ENCODE results near the gene GLDN.

GLDN gene

DNA sequence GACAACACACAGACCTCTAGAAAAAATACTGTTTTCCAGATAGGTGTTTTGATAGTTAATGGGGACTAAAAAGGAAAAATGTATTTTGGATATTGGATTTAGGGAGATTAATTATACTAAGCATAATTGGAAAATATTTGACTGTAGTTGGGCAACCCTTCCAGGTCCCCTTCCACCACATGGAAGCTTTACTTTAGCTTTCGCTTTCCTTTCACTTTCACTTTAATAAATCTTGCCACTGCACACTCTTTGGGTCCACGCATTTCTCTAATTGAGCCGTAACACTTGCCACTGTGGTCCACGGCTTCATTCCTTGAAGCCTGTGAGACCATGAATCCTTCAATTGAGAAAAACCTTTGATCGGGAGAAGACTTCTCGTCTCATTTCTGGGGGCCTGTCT, 15.5 kb downstream of the GLDN start:
- no peak for DNase-seq (ENCODE audit: low read depth in 2 of 2)

- no peak for DNase-seq (ENCODE audit: low read depth in 2 of 2)
These were observed 18.5 kb downstream of the GLDN start for GRCh38 chr15:51359981-51360380.

GRCh38 chr15:51363383-51363782, 21.9 kb downstream of the GLDN start:
- DNase-seq (ENCODE audit: low read depth in 2 of 2): no peak

GRCh38 chr15:51365417-51365816, 24.0 kb downstream of the GLDN start:
- no peak for DNase-seq (ENCODE audit: low read depth in 2 of 2)

DNA sequence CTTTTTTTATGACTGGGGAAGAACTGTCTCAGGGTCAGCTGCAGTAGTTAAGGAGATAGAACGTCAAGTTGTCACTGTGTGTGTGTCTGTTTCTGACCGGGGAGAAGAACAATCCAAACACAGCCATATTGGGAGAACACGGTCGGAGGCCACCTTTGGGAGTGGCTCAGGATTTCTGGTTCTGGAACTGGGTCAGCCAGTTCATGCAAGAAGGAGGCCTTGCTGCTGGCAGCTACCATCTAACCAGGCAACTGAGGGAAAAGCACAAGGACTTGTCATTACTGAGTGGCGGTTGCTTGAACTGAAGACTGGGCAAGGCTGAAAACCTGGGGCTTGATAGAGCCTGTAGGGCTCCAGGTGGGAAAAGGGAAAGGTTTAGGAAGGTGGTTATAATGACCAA, 24.6 kb downstream of the GLDN start:
- no peak for DNase-seq (ENCODE audit: low read depth in 2 of 2)

- peak in 1 of 2 experiments; percentile 17 for DNase-seq (ENCODE audit: low read depth in 2 of 2)
These were observed 25.5 kb downstream of the GLDN start for GRCh38 chr15:51366920-51367319.

- DNase-seq (ENCODE audit: low read depth in 2 of 2): no peak
These were observed 26.0 kb downstream of the GLDN start for GRCh38 chr15:51367322-51367976.

DNA sequence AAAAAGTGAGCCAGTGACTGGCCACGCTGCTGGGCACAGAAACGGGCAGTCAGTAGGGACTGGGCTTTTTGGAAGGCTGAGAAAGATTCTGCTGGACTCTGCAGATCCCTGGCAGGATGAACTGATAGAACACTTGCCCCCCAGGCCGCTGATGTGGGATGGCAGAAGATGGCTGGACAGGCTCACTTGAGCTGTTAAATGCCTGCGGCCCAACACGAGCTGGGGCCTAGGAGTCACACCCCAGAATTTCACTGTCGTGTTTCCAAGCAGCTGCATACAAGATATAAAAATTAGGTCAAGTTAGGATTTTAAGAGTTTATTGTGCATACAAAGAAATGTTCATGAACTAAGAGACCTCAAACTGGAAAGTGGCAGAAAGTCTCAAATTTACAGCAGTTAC, 26.9 kb downstream of the GLDN start:
- no peak for DNase-seq (ENCODE audit: low read depth in 2 of 2)

- no peak for DNase-seq (ENCODE audit: low read depth in 2 of 2)
These were observed 27.4 kb downstream of the GLDN start for GRCh38 chr15:51368751-51369450.

DNA sequence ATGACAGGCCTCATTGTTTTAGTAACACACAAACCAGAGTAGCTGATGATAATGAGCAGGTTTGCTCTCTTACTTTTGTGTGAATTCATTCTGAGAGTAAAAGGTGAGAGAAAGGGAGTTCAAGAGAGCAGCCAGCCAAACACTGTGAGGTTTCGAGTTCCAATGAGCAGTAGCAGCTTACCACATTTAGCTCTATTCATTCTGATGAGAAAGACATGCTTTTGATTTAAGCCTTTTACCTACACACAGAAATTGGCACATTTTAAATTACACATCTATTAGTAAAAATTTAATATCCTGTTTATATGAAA, 28.0 kb downstream of the GLDN start:
- no peak for DNase-seq (ENCODE audit: low read depth in 2 of 2)

- no peak for DNase-seq (ENCODE audit: low read depth in 2 of 2)
These were observed 29.8 kb downstream of the GLDN start for GRCh38 chr15:51371266-51371665.

- DNase-seq (ENCODE audit: low read depth in 2 of 2): no peak
These were observed 32.7 kb downstream of the GLDN start for GRCh38 chr15:51374131-51374530.

DNA sequence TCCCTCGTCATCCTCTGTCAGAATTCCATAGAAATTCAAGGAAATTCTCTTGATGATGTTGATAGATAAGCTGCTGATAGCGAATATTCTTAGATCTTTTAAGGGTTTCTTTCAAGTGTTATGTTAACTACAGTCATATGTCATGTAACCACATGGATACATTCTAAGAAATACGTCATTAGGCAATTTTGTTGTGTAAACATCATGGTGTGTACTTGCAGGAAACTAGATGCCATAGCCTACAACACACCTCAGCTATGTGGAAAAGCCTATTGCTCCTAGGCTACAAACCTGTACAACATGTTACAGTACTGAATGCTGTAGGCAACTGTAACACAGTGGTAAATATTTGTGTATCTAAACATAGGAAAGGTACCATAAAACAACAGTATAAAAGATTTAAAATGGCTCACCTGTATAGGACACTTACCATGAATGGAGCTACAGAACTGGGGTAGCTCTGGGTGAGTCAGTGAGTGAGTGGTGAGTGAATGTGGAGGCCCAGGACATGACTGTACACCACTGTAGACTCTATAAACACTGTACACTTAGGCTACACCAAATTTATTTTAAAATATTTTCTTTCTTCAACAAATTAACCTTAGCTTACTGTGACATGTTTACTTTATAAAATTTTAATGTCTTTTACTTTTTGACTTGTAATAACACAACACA, 34.6 kb downstream of the GLDN start:
- DNase-seq (ENCODE audit: low read depth in 2 of 2): no peak

DNA sequence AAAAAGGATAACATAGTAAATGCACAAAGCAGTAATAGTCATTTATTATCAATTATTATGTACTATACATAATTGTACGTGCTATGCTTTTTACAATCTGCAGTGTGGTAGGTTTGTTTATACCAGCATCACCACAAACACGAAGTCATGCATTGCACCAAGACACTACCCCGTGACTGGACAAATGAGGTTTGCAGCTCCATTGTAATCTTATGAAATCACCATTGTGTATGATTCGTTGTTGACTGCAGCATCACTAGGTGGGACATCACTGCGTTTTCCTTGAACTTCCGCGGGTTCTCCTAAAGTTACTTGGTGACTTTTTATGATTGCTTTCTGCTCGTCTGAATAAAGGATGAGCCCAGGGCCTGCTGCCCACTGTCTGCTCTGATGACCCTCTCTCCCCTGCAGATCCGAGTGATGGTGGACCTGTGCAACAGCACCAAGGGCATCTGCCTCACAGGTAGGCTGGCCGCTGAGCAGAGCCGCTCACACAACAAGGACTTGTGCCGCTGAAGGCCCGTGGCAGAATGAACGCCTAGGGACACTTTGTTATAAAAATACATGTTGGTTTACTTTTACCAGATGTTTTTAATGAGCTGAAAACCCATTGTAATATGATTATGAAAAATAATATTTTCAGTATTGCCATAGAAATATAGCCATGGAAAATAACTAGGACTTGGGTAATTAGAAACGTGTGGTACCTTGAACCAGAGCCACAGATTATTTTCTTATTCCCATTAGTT, 35.8 kb downstream of the GLDN start:
- DNase-seq (ENCODE audit: low read depth in 2 of 2): peak in 1 of 2 experiments; percentile 19

GRCh38 chr15:51378406-51378805, 37.0 kb downstream of the GLDN start:
- no peak for DNase-seq (ENCODE audit: low read depth in 2 of 2)

GRCh38 chr15:51379390-51379789, 37.9 kb downstream of the GLDN start:
- DNase-seq (ENCODE audit: low read depth in 2 of 2): no peak

DNA sequence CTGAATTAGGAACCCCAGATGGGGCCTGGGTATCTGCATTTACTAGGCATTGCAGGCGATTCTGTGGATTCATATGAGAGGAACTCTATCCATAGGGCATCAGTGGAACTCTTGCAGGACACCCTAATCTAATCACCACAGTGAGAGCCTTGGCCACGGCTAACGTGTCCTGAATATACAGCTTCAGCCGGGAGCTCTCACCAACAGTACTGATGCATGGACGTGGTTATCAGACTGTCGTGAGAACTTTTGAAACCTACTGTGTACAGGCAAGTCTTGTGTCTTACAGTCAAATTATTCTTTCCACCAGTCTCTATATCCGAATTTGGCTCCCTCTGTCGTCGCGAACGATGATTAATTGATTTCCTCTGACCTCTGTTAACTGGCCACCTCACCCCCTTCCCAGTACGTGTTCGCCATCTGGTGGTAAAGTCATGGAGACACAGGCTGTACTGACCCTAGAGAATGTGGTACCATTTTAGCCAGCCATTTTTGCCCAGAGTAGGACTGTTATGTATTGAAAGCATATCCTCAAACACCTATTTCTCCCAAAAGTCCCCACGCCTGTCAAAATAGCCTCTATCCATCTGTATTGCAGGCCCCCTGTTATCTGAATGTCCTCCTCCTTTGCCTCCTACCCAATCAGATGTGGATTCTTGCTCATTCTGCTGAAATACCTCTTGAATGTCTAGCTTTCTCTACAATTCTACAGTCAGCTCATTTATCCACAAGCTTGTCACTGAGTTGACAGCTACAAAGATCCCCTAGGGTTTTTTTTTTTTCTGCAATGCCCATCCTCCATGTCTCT, 39.7 kb downstream of the GLDN start:
- DNase-seq (ENCODE audit: low read depth in 2 of 2): peak; percentile 24 to 25

DNA sequence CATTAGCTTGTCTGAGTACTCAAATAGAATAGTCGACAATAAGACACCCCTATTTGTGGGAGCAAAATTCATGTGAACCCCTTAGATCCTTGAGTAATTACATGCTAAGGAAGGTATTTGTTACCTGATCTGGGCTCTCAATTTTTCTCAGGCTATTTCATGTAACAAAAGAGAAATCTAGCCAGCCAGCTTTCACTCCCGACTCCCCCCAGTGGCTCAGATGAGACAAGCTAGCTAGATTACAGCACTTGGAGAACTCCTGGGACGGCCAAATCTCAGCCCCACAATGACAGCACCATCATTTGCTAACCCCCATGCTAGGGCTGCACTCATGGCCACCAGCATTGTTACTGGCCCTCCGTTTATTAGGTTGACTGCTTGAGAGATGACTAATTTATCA, 41.3 kb downstream of the GLDN start:
- DNase-seq (ENCODE audit: low read depth in 2 of 2): peak in 1 of 2 experiments; percentile 9

DNA sequence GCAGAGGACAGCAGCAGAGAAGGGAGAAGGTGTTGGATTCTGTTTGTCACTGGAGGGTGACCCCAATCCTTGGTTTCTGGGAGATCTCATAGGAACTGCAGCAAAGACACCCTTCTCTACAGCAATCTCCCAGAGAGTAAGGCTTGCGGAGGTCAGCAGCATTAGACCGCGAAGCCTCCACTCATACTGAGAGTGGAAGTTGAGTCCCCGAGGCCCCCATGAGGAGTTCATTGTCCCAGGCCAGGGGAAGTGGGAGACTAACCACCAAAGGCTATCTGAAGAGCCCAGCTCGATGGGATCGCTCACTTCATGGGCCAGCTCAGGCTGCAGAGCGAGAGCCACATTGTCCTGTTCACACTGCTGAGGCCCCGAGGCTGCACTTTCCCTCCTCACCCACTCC, 44.6 kb downstream of the GLDN start:
- no peak for DNase-seq (ENCODE audit: low read depth in 2 of 2)

- no peak for DNase-seq (ENCODE audit: low read depth in 2 of 2)
These were observed 45.0 kb downstream of the GLDN start for GRCh38 chr15:51386486-51386885.

DNA sequence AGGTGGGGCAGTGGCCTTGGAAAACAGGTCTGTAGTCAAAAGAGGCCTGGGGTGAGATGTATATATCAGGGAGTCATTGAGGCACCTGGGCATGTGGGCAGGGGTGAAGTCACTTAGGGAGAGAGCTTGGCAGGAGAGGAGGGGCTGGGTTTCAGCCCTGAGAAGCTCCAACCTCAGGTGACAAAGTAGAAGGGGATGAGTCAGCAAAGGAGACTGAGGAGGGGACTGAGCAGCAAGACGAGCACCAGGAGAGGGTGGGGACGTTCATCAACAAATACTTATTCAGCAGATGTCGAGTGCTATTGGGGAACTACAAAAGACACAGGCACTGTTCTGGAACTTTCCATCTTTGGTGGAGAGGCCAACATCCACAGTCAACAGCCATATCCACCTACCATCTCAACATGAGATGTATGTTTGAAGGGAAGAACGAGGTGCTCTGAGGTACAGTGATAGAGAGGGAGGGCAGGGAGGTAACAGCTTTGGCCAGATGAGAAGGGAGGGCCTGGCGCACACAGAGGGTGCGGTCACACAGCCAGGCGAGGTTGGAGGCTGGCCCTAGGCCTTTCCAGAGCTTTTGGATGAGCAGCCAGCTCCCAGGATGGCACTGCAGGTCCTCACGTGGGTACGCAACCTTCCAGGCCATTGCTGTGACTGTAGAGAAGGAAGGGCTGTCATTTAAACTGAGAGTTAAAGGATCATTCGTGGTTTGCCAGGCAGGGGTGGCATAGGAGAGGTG, 45.7 kb downstream of the GLDN start:
- no peak for DNase-seq (ENCODE audit: low read depth in 2 of 2)
